Esophagus muscularis mucosa (tissue), 4 donors: Measurements from ENCODE around the gene MADCAM1. TPM values are rescaled to one million over a fixed set of nuclear protein-coding genes. Genes with fewer than 3 reads are reported as not detected.

Experiments used
- DNase-seq: peaks from one replicate; pipeline ENCODE4 v3.0.0-alpha.2; 2017; ENCODE audit errors: extremely low spot score
- H3K27ac ChIP-seq, 4 donors: fragments of 200-600 bp; sonication (generic); replicated peaks in 1 of 4; 1 replicate in 3 of 4; 2 replicates in 1 of 4; pipeline ENCODE4 v1.5.1; 2016 to 2019; ENCODE audit warnings: mild to moderate bottlenecking in 1 of 4
- H3K27me3 ChIP-seq, 4 donors: fragments of 200-600 bp; sonication (generic); one replicate each; pipeline versions ENCODE4 v1.5.1 to v1.6.0; 2016 to 2019
- H3K36me3 ChIP-seq, 4 donors: fragments of 200-600 bp; sonication (generic); one replicate each; pipeline ENCODE4 v1.5.1; 2016 to 2019
- H3K4me1 ChIP-seq, 4 donors: fragments of 200-600 bp; sonication (generic); one replicate each; pipeline ENCODE4 v1.5.1; 2016 to 2019
- H3K4me3 ChIP-seq, 4 donors: fragments of 200-600 bp; sonication (generic); 1 replicate in 2 of 4; 2 replicates in 2 of 4; pipeline ENCODE4 v1.5.1; 2016 to 2019; ENCODE audit warnings: mild to moderate bottlenecking in 4 of 4, moderate library complexity in 1 of 4
- H3K9me3 ChIP-seq, 4 donors: fragments of 200-600 bp; sonication (generic); 1 replicate in 3 of 4; 2 replicates in 1 of 4; pipeline ENCODE4 v1.5.1; 2016 to 2019
- EP300 ChIP-seq: sonication (generic); formaldehyde crosslinking; IDR thresholded peaks from one replicate; pipeline ENCODE4 v1.6.1; 2017; ENCODE audit warnings: antibody characterized with exemption
- POLR2A ChIP-seq: fragments of 450-650 bp; IDR thresholded peaks from one replicate; pipeline ENCODE4 v1.6.1; 2017; ENCODE audit warnings: antibody characterized with exemption, moderate library complexity, mild to moderate bottlenecking, low read depth
- POLR2AphosphoS5 ChIP-seq, 2 donors: sonication (generic); formaldehyde crosslinking; IDR thresholded peaks; one replicate each; pipeline ENCODE4 v1.6.1; 2017; ENCODE audit warnings: antibody characterized with exemption in 2 of 2
- WGBS: methylation state at CpG from one replicate; pipeline ENCODE4 v1.1.5; 2018; 5-methylcytosine and 5-hydroxymethylcytosine counted together
- intact Hi-C: fragments of 100-400 bp; cut with DNase I; formaldehyde crosslinking; loops from one replicate; pipeline ENCODE4 v1.15.1; 2023
- total RNA-seq, 4 donors: library from RNA; depleted of rRNA; stranded (reverse); fragments of >200 nt; gene quantifications; one replicate each; pipeline versions ENCODE4 v1.1.0 to v1.2.1, GENCODE V29; 2016
- TF ChIP-seq, protein P1 (sequence below), 3 experiments: fragments of 200-600 bp in 2 of 3; fragments of 450-650 bp in 1 of 3; sonication (generic) in 2 of 3; IDR thresholded peaks; one replicate each; pipeline ENCODE4 v1.5.1; 2017 to 2019; ENCODE audit warnings: antibody characterized with exemption in 3 of 3, mild to moderate bottlenecking in 2 of 3, moderate library complexity in 1 of 3

MADCAM1 gene
- total RNA-seq, 4 donors from 2014 or later: 0.17 to 0.42 TPM; not detected in 2

GRCh38 chr19:470701-471100 lies 25.6 kb upstream of the MADCAM1 start:
- no peak overlapping the region for H3K4me3 ChIP-seq
- no peaks in the 10 kb centered on the region for H3K27me3 ChIP-seq
- intact Hi-C loops: no loop called here
- WGBS: 67% methylated on average over 16 of the region's 20 CpGs
- H3K27ac ChIP-seq: no peak overlapping the region
- H3K9me3 ChIP-seq: no peaks in the 10 kb centered on the region
- peaks cover 0 to 3% (median 0%) of the 10 kb centered on the region in 4 donors for H3K4me1 ChIP-seq
- no peak for TF ChIP-seq POLR2AphosphoS5 (IDR thresholded peaks at IDR 0.05)
- TF ChIP-seq POLR2A: no peak
- no peak for TF ChIP-seq EP300
- no peak for DNase-seq
- no peaks in the 10 kb centered on the region for H3K36me3 ChIP-seq

DNA sequence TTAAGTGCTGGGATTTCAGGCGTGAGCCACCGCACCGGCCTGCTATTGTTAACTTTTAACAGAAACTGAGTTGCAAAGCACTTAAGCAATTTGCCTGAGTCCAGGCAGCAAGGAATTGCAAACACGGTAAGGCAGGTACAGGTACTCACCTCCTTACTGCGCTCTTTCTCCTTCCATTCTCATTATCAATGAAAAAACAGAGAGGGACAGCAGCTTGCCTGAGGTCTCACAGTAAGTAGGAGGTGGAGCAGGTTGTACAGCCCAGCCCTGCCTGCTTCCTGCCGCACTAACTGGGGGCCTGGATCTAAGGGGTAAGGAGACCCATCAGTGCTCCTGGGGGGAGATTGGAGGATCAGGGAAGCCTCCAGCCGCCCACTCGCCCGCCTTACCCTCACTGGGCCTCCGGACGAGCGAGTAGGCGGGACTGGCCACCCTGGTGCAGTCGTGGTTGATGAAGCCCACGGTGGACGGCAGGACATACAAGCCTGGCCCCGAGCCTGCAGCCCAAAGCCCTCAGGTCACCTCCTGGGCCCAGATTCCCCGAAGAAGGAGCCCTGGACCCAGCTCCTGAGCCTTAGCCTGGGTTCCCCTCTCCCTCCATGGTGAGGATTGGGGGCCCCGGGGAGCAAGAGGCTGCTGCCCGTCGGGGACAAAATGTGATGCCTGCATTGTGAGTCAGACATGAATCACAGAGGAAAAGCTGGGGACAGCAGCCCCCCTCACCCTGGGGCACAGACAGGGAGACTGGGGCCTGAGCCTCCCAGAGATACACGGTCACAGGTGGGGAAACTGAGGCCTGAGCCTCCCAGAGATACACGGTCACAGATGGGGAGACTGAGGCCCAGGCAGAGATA lies 24.1 kb upstream of the MADCAM1 start:
- intact Hi-C loops: no loop called here

DNA sequence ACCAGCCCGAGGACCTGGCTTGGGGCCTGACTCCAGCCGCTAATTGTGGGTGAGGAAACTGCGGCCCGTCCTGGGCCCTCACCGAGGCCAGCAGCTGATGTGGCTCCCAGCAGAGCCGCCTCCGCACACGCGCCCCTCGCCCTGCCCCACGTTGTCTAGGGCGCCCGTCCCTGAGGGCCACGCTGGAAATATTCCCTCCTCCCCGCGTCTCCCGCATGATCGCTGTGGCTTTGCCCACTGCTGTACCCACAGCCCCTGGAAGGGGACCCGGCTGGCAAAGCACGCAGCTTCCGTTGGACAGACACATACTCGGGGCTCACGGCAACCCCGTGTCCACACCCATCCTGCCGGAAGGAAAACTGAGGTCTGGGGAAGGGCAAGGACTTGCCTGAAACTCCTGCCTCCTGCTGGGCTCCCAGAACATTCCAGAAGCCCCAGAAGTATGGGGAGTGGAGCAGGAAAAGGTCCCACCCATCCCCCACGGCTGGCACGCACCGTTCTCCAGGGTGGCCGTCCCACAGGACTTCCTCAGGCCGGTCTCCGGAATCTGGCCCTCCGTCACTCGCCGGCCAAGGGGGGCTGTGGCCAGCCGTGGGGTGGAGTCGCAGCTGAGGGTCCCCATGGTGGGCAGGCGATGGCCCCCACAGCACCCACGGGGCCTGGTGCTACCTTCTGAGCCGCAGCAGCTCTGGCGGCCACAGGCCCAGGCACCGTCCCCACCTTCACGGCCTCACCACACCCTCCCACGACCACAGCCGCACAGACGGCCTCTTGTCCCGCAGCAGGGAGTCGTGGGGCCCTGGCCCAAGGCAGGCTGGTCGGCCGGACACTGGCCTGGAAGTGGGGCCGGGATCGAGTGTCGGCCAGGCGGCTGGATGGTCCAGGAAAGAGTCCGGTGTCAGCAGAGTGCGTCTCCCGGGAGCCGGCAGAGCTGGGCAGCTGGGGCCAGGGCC lies 21.9 kb upstream of the MADCAM1 start:
- TF ChIP-seq EP300 (no peak), POLR2AphosphoS5 (IDR thresholded peaks at IDR 0.05) (no peak)
- H3K4me3 ChIP-seq: no peak overlapping the region
- no peaks in the 10 kb centered on the region for H3K36me3 ChIP-seq
- H3K4me1 ChIP-seq: peaks cover 0 to 3% (median 0%) of the 10 kb centered on the region in 4 donors
- peak overlapping the region in 1 of 4 donors; percentile 36 for H3K27ac ChIP-seq
- no peaks in the 10 kb centered on the region for H3K9me3 ChIP-seq
- H3K27me3 ChIP-seq: no peaks in the 10 kb centered on the region
- intact Hi-C loops: no loop called here
- WGBS: 57% methylated on average over 32 of the region's 57 CpGs
- no peak for DNase-seq

More for the DNA sequence above, 24.1 kb upstream of the MADCAM1 start:
- 77% methylated on average over 18 of the region's 23 CpGs for WGBS
- no peak overlapping the region for H3K27ac ChIP-seq
- no peak overlapping the region for H3K4me3 ChIP-seq
- H3K9me3 ChIP-seq: no peaks in the 10 kb centered on the region
- H3K4me1 ChIP-seq: peaks cover 0 to 3% (median 0%) of the 10 kb centered on the region in 4 donors
- no peaks in the 10 kb centered on the region for H3K36me3 ChIP-seq
- no peak for TF ChIP-seq POLR2A
- TF ChIP-seq POLR2AphosphoS5 (IDR thresholded peaks at IDR 0.05): no peak
- no peaks in the 10 kb centered on the region for H3K27me3 ChIP-seq
- DNase-seq: no peak

DNA sequence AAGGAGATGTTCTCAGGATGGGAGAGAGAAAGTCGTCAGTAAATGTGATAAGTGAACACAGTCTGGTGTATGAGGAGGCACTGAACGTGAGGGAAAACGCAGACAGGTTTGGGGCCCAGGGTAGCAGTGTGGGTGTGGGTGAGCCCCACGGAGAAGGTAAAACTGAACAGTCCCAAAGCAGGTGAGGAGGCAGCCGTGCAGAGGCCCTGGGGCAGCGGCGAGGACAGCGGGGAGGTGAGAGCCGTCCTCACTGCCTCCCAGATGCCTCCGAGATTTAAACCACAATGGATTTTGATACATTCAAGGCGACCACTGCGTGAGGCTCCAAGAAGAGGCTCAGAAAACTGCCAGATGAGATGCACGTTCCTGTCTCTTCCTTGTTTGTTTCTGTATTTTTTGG lies 20.9 kb upstream of the MADCAM1 start:
- H3K36me3 ChIP-seq: no peaks in the 10 kb centered on the region
- H3K27ac ChIP-seq: no peak overlapping the region
- TF ChIP-seq, protein P1, sequence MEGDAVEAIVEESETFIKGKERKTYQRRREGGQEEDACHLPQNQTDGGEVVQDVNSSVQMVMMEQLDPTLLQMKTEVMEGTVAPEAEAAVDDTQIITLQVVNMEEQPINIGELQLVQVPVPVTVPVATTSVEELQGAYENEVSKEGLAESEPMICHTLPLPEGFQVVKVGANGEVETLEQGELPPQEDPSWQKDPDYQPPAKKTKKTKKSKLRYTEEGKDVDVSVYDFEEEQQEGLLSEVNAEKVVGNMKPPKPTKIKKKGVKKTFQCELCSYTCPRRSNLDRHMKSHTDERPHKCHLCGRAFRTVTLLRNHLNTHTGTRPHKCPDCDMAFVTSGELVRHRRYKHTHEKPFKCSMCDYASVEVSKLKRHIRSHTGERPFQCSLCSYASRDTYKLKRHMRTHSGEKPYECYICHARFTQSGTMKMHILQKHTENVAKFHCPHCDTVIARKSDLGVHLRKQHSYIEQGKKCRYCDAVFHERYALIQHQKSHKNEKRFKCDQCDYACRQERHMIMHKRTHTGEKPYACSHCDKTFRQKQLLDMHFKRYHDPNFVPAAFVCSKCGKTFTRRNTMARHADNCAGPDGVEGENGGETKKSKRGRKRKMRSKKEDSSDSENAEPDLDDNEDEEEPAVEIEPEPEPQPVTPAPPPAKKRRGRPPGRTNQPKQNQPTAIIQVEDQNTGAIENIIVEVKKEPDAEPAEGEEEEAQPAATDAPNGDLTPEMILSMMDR (IDR thresholded peaks at IDR 0.05): no peak
- TF ChIP-seq EP300 (no peak), POLR2AphosphoS5 (IDR thresholded peaks at IDR 0.05) (no peak), POLR2A (no peak)
- intact Hi-C loops: no loop called here
- no peaks in the 10 kb centered on the region for H3K9me3 ChIP-seq
- H3K4me1 ChIP-seq: peaks cover 3 to 7% (median 4%) of the 10 kb centered on the region in 4 donors
- WGBS: 87% methylated on average over 13 of the region's 13 CpGs
- H3K27me3 ChIP-seq: no peaks in the 10 kb centered on the region
- H3K4me3 ChIP-seq: no peak overlapping the region
- DNase-seq: no peak

DNA sequence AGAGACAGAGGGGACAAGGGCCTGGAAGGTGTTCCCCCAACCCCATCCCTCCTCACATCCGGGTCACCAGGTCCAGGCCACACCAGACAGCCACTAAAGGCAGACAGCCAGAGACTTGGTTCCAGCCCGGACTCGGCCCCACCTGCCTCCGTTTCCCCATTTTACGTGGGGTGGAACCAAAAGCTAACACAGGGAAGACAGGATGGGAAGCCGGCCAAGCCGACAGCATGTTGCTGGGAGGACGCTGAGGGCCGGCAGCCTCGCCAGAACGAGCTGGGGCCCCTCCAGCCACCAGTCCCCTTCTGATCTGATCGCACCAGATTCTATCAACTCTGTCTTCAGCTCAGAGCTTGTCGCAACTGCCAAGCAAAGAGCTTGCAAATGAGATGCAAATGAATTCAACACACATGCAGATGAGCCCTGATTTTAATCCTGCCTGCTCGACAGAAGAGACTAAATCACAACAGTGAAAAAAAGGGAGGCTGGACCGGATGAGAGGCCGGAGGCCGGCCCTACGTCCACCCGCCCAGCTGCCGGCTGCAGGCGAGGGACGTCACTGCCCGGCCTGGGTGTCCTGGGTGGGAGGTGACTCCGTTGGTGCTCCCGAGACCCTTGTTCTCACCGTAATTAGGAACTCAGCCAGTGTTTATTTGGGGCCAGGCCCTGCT lies 17.9 kb upstream of the MADCAM1 start:
- DNase-seq: no peak
- intact Hi-C loops: no loop called here
- Histone ChIP-seq H3K4me3 (no peak overlapping the region), H3K9me3 (no peaks in the 10 kb centered on the region), H3K4me1 (peaks cover 3 to 7% (median 4%) of the 10 kb centered on the region in 4 donors), H3K27me3 (no peaks in the 10 kb centered on the region), H3K36me3 (no peaks in the 10 kb centered on the region), H3K27ac (no peak overlapping the region)
- TF ChIP-seq, protein P1 (IDR thresholded peaks at IDR 0.05): no peak
- TF ChIP-seq EP300 (no peak), POLR2AphosphoS5 (IDR thresholded peaks at IDR 0.05) (no peak), POLR2A (no peak)
- WGBS: 86% methylated on average over 26 of the region's 26 CpGs
